Measurements from ENCODE around the gene PICALM. TPM values are rescaled to one million over a fixed set of nuclear protein-coding genes. Genes with fewer than 3 reads are reported as not detected.

PICALM gene
- total and polyA plus RNA-seq, 2 of the 4 experiments (the other 2 are of a cell fraction) = 235 to 453 TPM

- ATAC-seq (ENCODE audit: low read depth) (no peak; the same call in 1 of the 2 replicates), DNase-seq (no peak)
- TF ChIP-seq CHD1 (IDR thresholded peaks at IDR 0.05; ENCODE audit: low read depth, low read length) (no peak), RCOR1 (IDR thresholded peaks at IDR 0.05; ENCODE audit: insufficient replicate concordance, low read length) (no peak), FOS (IDR thresholded peaks at IDR 0.05; ENCODE audit: low read depth, low read length) (no peak), CEBPB (IDR thresholded peaks at IDR 0.05; ENCODE audit: low read depth, low read length) (no peak), RFX5 (IDR thresholded peaks at IDR 0.05; ENCODE audit: low read depth, low read length) (no peak), RAD21 (IDR thresholded peaks at IDR 0.05; ENCODE audit: low read length) (no peak; the same call in 1 of the 2 replicates), NFE2L2 (IDR thresholded peaks at IDR 0.05; ENCODE audit: low read depth, low read length) (no peak), MAFK (IDR thresholded peaks at IDR 0.05; ENCODE audit: low read depth, low read length) (no peak), MXI1 (IDR thresholded peaks at IDR 0.05; ENCODE audit: borderline replicate concordance, low read depth, low read length) (no peak), MAZ (IDR thresholded peaks at IDR 0.05; ENCODE audit: borderline replicate concordance, low read depth, low read length) (no peak)
- TF ChIP-seq, protein P1, sequence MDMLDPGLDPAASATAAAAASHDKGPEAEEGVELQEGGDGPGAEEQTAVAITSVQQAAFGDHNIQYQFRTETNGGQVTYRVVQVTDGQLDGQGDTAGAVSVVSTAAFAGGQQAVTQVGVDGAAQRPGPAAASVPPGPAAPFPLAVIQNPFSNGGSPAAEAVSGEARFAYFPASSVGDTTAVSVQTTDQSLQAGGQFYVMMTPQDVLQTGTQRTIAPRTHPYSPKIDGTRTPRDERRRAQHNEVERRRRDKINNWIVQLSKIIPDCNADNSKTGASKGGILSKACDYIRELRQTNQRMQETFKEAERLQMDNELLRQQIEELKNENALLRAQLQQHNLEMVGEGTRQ (IDR thresholded peaks at IDR 0.05; ENCODE audit: low read depth, low read length) = no peak
- TF ChIP-seq, protein P2, sequence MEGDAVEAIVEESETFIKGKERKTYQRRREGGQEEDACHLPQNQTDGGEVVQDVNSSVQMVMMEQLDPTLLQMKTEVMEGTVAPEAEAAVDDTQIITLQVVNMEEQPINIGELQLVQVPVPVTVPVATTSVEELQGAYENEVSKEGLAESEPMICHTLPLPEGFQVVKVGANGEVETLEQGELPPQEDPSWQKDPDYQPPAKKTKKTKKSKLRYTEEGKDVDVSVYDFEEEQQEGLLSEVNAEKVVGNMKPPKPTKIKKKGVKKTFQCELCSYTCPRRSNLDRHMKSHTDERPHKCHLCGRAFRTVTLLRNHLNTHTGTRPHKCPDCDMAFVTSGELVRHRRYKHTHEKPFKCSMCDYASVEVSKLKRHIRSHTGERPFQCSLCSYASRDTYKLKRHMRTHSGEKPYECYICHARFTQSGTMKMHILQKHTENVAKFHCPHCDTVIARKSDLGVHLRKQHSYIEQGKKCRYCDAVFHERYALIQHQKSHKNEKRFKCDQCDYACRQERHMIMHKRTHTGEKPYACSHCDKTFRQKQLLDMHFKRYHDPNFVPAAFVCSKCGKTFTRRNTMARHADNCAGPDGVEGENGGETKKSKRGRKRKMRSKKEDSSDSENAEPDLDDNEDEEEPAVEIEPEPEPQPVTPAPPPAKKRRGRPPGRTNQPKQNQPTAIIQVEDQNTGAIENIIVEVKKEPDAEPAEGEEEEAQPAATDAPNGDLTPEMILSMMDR (conservative IDR thresholded peaks at IDR 0.05; ENCODE audit: low read depth, low read length) = no peak
- TF ChIP-seq, protein P3, sequence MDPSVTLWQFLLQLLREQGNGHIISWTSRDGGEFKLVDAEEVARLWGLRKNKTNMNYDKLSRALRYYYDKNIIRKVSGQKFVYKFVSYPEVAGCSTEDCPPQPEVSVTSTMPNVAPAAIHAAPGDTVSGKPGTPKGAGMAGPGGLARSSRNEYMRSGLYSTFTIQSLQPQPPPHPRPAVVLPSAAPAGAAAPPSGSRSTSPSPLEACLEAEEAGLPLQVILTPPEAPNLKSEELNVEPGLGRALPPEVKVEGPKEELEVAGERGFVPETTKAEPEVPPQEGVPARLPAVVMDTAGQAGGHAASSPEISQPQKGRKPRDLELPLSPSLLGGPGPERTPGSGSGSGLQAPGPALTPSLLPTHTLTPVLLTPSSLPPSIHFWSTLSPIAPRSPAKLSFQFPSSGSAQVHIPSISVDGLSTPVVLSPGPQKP (IDR thresholded peaks at IDR 0.05; ENCODE audit: borderline replicate concordance, low read depth, low read length) = no peak
These were observed 579 bp downstream of the PICALM start for GRCh38 chr11:86068138-86068871.

More at GRCh38 chr11:86068138-86068871, 579 bp downstream of the PICALM start:
- POLR2A ChIA-PET (ENCODE audit: unreplicated experiment) = interaction anchor here (0.5 to 0.6 kb wide), 3 partner anchors 41 to 106 kb away, joined by 3 to 8 read pairs (median 5); no protein-coding TSS in a partner anchor
- peaks cover 52% of the 10 kb centered on the region for H4K20me1 ChIP-seq (ENCODE audit: insufficient read depth, low read length)
- H3K18ac ChIP-seq (ENCODE audit: low read depth, low read length) = peak overlapping the region; percentile 67
- H2BK120ac ChIP-seq (ENCODE audit: low read depth, low read length) = peak overlapping the region; percentile 81
- peak overlapping the region; percentile 94 for H3K4ac ChIP-seq (ENCODE audit: low read depth, low read length)
- peak overlapping the region; percentile 96 for H2AK5ac ChIP-seq (ENCODE audit: low read depth, low read length)
- H3K27ac ChIP-seq (ENCODE audit: insufficient read depth, low read length) = peak overlapping the region; percentile 98
- intact Hi-C loops (cut with micrococcal nuclease) = loop anchor here (2.0 to 10.0 kb wide), 2 partner anchors 48 to 214 kb away; partner anchors contain the start of gene CCDC83
- 0% methylated on average over 12 of the region's 47 CpGs; no CpG with 5 or more reads in 1 of the 2 experiments for WGBS, 2 experiments (ENCODE audit: extremely low coverage in 2 of 2, insufficient read length in 1 of 2)
- H2BK15ac ChIP-seq (ENCODE audit: low read depth, low read length) = peak overlapping the region; percentile 15; the same call in 2 of the 3 replicates
- peak overlapping the region; percentile 96 for H3K4me3 ChIP-seq (ENCODE audit: insufficient read depth, low read depth, low read length)
- H3K4me2 ChIP-seq (ENCODE audit: low read depth, low read length) = peak overlapping the region; percentile 97
- BruUV-seq (replicated peaks) = no TSS peak
- H2BK20ac ChIP-seq (ENCODE audit: low read depth, low read length) = 0 out of 2 replicates have a peak overlapping the region, but pooled peaks have one; percentile 30
- H2AFZ ChIP-seq (replicated peaks; ENCODE audit: low read length, poor library complexity) = peak overlapping the region; percentile 84
- no peaks in the 10 kb centered on the region for H3K27me3 ChIP-seq (ENCODE audit: control insufficient read depth, insufficient read depth, low read length)
- peak overlapping the region; percentile 92 for H4K91ac ChIP-seq (ENCODE audit: insufficient read depth, low read depth, low read length)
- peak overlapping the region; percentile 77 to 87 for H4K8ac ChIP-seq (ENCODE audit: low read depth in 2 of 2, low read length in 2 of 2)
- peak overlapping the region; percentile 98 for H2BK5ac ChIP-seq (ENCODE audit: low read depth, low read length, poor library complexity, severe bottlenecking)
- peak overlapping the region; percentile 99 for H3K23ac ChIP-seq (ENCODE audit: low read depth, low read length)
- in situ Hi-C loops (cut with MboI; ENCODE audit: low sequenced_read_pairs) = no loop called here
- H3K36me3 ChIP-seq (ENCODE audit: control insufficient read depth, insufficient read depth, low read length) = no peaks in the 10 kb centered on the region
- peak overlapping the region; percentile 98 for H3K14ac ChIP-seq (replicated peaks; ENCODE audit: low read depth, low read length)
- peak overlapping the region; percentile 96 for H3K9ac ChIP-seq (ENCODE audit: low read depth, low read length)
- H2AK9ac ChIP-seq (replicated peaks; ENCODE audit: low read depth, low read length, poor library complexity) = peak overlapping the region; percentile 97
- dilution Hi-C loops (cut with HindIII; ENCODE audit: low sequenced_read_pairs, unreplicated experiment) = no loop called here
- peaks cover 8% of the 10 kb centered on the region for H3K4me1 ChIP-seq (ENCODE audit: control insufficient read depth, insufficient read depth, low read length)
- peak overlapping the region; percentile 88 for H3K56ac ChIP-seq (ENCODE audit: extremely low read depth, insufficient read depth, low read length)
- peaks cover 0 to 15% of the 10 kb centered on the region in 2 experiments; a peak in 2 of 4 replicates for H3K79me1 ChIP-seq (ENCODE audit: low read depth in 1 of 2, low read length in 2 of 2)
- H3K9me1 ChIP-seq (ENCODE audit: insufficient read depth, low read length) = peaks cover 12% of the 10 kb centered on the region
- CTCF ChIA-PET = interaction anchor here (0.6 to 1.6 kb wide), 6 partner anchors 13 to 214 kb away, joined by 3 to 9 read pairs (median 4); partner anchors contain the start of gene CCDC83
- H3K9me3 ChIP-seq (ENCODE audit: control insufficient read depth, insufficient read depth, low read length) = no peaks in the 10 kb centered on the region
- H4K5ac ChIP-seq (ENCODE audit: low read depth, low read length) = peak overlapping the region; percentile 54

Measured in IMR-90 (cell line).